ENCODE results near the gene HBA2. TPM values are rescaled to one million over a fixed set of nuclear protein-coding genes. Genes with fewer than 3 reads are reported as not detected.

HBA2 gene
- total RNA-seq, 1 donor from 2014 or later, result 697 TPM

DNA sequence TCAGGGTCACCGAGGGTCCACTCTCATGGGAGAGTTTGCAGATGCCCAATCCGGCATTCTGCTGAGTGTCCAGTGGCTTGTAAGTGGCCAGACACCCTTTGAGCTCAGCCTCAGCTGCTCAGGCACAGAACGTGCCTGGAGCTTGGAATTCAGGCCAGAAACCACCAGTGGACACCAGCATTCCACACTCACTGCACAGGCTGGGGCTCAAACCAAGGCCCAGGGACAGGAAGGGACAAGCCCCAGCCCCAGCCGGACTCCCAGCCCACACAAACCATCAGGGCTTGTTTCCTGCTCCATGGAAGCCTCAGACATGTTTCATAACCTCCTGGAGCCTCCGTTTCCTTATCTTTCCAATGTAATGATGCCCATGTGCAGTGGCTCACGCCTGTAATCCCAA lies 29.2 kb upstream of the HBA2 start:
- Histone ChIP-seq H3K36me3 (no peaks in the 10 kb centered on the region), H3K27me3 (no peaks in the 10 kb centered on the region), H3K4me1 (no peaks in the 10 kb centered on the region), H3K27ac (no peak overlapping the region), H3K9me3 (no peaks in the 10 kb centered on the region), H3K4me3 (no peak overlapping the region)
- DNase-seq (ENCODE audit: extremely low spot score in 2 of 2), result no peak
- TF ChIP-seq, protein P1, sequence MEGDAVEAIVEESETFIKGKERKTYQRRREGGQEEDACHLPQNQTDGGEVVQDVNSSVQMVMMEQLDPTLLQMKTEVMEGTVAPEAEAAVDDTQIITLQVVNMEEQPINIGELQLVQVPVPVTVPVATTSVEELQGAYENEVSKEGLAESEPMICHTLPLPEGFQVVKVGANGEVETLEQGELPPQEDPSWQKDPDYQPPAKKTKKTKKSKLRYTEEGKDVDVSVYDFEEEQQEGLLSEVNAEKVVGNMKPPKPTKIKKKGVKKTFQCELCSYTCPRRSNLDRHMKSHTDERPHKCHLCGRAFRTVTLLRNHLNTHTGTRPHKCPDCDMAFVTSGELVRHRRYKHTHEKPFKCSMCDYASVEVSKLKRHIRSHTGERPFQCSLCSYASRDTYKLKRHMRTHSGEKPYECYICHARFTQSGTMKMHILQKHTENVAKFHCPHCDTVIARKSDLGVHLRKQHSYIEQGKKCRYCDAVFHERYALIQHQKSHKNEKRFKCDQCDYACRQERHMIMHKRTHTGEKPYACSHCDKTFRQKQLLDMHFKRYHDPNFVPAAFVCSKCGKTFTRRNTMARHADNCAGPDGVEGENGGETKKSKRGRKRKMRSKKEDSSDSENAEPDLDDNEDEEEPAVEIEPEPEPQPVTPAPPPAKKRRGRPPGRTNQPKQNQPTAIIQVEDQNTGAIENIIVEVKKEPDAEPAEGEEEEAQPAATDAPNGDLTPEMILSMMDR (IDR thresholded peaks at IDR 0.05), result no peak
- TF ChIP-seq POLR2AphosphoS5 (IDR thresholded peaks at IDR 0.05; ENCODE audit: insufficient read depth in 1 of 2, low read depth in 1 of 2) (no peak), POLR2A (IDR thresholded peaks at IDR 0.05) (no peak)
- intact Hi-C loops (cut with DNase I), result no loop called here

DNA sequence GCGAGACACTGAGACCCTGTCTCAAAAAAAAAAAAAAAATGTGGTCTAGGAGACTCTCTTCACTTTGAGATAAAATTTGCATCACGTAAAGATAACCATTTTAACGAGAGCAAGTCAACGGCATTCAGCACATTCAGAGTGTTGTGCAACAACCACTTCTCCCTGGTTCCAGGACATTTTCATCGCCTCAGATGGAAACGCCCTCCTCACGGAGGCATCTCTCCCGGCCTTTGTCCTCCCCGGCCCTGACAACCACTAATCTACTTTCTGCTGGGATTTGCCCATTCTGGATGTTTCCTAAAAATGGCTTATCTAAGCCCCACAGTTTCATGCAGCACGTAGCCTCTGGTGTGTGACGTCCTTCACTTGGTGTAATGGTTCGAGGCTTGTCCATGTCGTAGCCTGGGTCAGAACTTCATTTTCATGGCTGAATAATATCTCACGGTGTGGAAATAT lies 27.9 kb upstream of the HBA2 start:
- TF ChIP-seq POLR2AphosphoS5 (IDR thresholded peaks at IDR 0.05; ENCODE audit: insufficient read depth in 1 of 2, low read depth in 1 of 2) (no peak), POLR2A (IDR thresholded peaks at IDR 0.05) (no peak)
- TF ChIP-seq, protein P1 (IDR thresholded peaks at IDR 0.05), result no peak
- H3K9me3 ChIP-seq, result no peaks in the 10 kb centered on the region
- intact Hi-C loops (cut with DNase I), result no loop called here
- H3K4me3 ChIP-seq, result no peak overlapping the region
- no peaks in the 10 kb centered on the region for H3K36me3 ChIP-seq
- H3K27me3 ChIP-seq, result no peaks in the 10 kb centered on the region
- H3K27ac ChIP-seq, result no peak overlapping the region
- no peaks in the 10 kb centered on the region for H3K4me1 ChIP-seq
- DNase-seq (ENCODE audit: extremely low spot score in 2 of 2), result no peak

DNA sequence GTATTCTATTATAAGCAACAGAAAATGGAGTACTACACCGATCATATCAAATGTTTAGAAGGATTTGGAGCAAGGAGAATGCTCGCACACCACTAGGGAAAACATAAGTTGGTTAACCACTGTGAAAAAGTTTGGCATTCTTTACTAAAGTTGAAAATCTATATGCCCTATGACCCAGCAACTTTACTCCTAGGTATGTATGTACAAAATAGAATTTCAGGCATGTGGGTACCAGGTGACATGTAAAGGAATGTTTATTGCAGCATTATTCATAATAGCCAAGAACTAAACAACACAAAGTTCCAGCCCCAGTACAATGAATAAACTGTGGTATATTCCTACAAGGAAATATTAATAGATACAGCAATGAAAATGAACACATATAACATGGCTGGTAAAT lies 26.0 kb upstream of the HBA2 start:
- H3K27ac ChIP-seq, result no peak overlapping the region
- DNase-seq (ENCODE audit: extremely low spot score in 2 of 2), result no peak
- no peaks in the 10 kb centered on the region for H3K4me1 ChIP-seq
- no peaks in the 10 kb centered on the region for H3K27me3 ChIP-seq
- intact Hi-C loops (cut with DNase I), result no loop called here
- H3K9me3 ChIP-seq, result no peaks in the 10 kb centered on the region
- no peak overlapping the region for H3K4me3 ChIP-seq
- H3K36me3 ChIP-seq, result no peaks in the 10 kb centered on the region
- TF ChIP-seq, protein P1 (IDR thresholded peaks at IDR 0.05), result no peak
- TF ChIP-seq POLR2A (IDR thresholded peaks at IDR 0.05) (no peak), POLR2AphosphoS5 (IDR thresholded peaks at IDR 0.05; ENCODE audit: insufficient read depth in 1 of 2, low read depth in 1 of 2) (no peak)

DNA sequence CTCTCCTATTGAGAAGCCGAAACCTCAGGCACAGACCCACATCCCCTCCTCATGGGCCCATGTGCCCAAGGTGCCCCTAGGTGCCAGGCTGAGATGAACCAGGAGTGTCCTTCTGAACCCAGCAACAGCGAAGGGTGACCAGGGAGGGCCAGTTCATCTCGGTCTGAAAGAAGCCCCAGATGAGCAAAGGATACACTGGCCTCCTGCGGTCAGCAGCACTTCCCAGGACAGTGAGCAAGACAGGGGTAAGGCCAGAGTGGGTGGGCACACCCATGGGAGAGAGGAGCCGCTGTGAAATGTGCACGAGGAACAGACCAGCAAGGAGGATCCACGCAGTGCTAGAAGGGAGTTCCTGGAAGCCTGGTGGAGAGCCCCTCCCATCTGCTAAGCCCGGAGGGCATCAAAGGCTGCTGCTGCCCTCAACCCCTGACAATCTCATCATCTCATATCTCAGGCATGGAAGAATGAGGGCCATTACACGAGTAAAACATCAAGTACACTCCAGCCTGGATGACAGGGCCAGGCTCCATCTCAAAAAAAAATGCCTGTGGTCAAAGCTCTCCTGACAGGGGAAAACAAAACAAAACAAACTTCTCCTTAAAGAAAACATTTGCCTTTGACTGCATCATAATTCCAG lies 23.5 kb upstream of the HBA2 start:
- intact Hi-C loops (cut with DNase I), result no loop called here
- no peak for DNase-seq (ENCODE audit: extremely low spot score in 2 of 2)
- Histone ChIP-seq H3K27me3 (no peaks in the 10 kb centered on the region), H3K36me3 (no peaks in the 10 kb centered on the region), H3K9me3 (no peaks in the 10 kb centered on the region), H3K4me1 (peaks cover under 1% of the 10 kb centered on the region), H3K27ac (no peak overlapping the region), H3K4me3 (no peak overlapping the region)
- no peak for TF ChIP-seq POLR2AphosphoS5 (IDR thresholded peaks at IDR 0.05; ENCODE audit: insufficient read depth in 1 of 2, low read depth in 1 of 2)
- TF ChIP-seq, protein P1 (IDR thresholded peaks at IDR 0.05), result no peak
- no peak for TF ChIP-seq POLR2A (IDR thresholded peaks at IDR 0.05)

Data from vagina (tissue), 2 donors.